GM20431 (cell line): Measurements from ENCODE around the gene COPG2.
"Not testable (repeated sequence)": the region's sequence is repeated elsewhere in the genome, so short reads cannot be mapped to it uniquely, and the experiment has no call there.

ENCODE experiments used
- in situ Hi-C: fragments of 300-500 bp; cut with MseI, MboI; formaldehyde crosslinking; loops from one replicate; pipeline ENCODE4 v1.15.0; 2020; ENCODE audit warnings: low sequenced_read_pairs; ENCODE audit not compliant: unreplicated experiment

COPG2 gene

GRCh38 chr7:130575110-130575509, 93.4 kb downstream of the COPG2 start:
- in situ Hi-C loops, result not testable (repeated sequence)

DNA sequence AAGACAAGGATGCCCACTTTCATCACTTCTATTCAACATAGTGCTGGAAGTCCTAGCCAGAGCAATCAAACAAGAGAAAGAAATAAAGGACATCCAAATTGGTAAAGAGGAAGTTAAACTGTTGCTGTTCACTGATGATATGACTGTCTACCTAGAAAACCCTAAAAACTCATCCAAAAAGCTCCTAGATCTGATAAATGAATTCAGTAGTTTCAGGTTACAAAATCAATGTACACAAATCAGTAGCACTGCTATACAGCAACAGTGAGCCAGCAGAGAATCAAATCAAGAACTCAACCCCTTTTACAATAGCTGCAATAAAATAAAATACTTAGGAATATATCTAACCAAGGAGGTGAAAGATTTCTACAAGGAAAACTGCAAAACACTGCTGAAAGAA, 98.4 kb downstream of the COPG2 start:
- in situ Hi-C loops, result not testable (repeated sequence)

DNA sequence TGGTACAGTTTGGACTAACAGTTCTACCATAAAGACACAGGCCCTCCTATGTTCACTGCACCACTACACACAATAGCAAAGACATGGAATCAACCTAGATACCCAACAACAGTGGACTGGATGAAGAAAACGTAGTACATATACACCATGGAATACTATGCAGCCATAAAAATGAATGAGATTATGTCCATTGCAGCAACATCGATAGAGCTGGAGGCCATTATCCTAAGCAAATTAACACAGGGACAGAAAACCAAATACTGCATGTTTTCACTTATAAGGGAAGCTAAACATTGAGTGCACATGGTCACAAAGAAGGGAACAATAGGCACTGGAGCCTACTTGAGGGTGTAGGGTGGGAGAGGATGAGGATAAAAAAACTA, 101.7 kb downstream of the COPG2 start:
- in situ Hi-C loops, result no loop called here

- in situ Hi-C loops, result no loop called here
These were observed 102.2 kb downstream of the COPG2 start for GRCh38 chr7:130566168-130566897.

- in situ Hi-C loops, result no loop called here
These were observed 107.6 kb downstream of the COPG2 start for GRCh38 chr7:130560972-130561371.

DNA sequence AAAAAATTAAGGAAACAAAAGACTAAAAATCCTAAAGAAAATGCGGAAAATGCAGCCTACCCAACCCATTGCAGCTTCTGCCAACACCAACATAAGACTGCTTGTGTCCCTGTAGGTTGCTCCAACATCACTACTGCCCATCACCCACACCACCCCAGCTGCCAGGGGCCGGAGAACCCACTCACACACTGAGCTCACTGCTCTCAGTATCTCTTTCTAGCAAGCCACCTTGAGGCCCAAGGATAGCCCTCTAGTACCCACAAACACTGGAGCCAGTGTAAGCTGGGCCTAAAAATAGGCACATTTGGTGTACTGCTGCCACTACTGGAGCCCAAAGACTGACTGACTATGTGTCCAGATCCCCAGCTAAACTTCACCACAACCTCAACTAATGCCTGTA, 109.4 kb downstream of the COPG2 start:
- in situ Hi-C loops, result no loop called here

DNA sequence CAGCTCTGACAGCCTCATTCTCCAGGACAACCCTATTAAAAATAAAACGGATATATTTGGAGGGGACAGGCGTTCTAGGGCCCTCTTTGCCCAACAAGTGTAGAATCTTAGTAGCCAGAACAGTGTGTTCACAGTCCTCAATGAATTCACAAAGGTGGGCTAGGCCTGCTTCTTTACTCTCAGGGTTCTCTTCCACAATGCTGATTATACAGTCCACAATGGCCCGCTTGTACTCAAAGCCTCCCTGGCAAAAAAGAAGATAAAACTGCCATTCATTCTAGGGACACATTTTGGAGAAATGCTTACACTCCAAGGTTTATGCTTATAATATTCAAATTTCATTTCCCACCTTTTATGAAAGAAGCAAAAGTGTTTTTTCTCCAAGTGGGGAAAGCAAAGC, 114.1 kb downstream of the COPG2 start:
- in situ Hi-C loops, result no loop called here

DNA sequence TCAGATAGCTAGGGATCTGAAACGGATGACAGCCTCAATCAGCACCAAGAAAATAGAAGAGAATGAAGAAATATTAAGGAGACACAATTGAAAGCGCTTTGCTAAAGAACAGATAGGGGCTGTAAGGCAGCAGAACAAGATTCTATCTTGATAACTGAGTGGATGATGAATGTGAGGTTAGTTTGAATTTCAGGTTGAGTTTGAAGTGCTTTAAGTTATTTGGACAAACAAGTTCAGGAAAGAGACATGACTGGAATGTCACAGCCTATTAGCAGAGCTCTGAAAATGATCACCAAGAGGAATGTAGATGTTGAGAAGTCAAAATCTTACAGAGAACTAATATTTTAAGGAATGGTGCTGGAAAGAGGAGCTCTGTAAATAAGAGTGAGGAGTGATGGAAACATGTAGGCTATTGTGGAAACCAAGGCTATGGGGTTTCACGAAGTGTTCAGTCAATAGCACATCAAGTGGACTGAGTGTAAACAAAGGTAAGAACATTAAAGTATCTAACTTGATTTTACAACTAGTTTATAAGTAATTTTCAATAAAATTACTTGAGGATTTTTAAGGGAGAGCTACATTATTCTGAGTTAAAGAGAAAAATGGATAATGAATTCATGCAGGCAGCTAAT, 115.0 kb downstream of the COPG2 start:
- in situ Hi-C loops, result no loop called here

- in situ Hi-C loops, result no loop called here
These were observed 124.2 kb downstream of the COPG2 start for GRCh38 chr7:130544356-130544755.

DNA sequence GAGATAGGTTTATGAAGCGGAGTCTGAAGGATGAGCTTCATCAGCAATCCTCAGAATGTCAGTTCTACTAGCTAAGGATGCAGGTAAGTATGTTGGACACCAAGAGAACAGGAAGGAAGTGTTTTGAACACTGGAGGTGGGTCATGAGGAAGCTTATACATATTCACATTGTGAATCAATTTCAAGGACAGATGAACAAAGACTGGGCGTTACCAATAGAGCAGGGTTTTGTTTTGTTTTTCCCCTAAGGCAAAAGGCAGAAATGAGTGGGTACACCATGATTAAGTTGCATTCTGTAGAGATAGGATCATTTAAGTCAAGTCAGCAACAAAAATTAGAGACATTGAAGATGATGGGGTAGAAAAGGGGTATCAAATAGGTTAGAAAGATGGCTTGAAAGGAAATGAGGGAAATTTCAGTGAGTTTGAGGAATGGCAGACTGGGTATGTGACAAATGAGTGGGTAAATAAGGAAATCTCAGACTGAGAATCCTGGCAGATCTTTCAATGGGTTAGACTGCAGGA, 125.0 kb downstream of the COPG2 start:
- in situ Hi-C loops, result no loop called here

- in situ Hi-C loops, result not testable (repeated sequence)
These were observed 126.3 kb downstream of the COPG2 start for GRCh38 chr7:130542297-130542696.

DNA sequence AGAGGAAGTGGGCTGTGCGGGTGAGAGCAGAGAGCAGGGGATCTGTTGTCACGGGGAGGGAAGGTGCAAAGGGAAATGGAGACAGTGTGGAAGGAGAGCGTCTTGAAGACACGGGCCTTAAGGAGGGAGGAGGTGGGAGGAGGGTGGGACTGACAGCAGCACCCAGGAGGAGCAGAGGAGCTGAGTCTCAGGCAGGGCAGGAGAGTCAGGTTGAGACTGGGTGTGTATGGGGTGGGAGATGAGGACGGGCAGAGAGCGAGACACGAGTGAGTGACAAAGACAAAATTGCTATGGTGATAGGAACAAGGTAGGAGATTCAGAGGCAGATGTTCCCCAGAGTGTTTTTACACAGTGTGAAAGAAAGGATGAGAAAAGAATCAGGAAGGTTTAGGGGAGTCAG, 127.3 kb downstream of the COPG2 start:
- in situ Hi-C loops, result not testable (repeated sequence)

DNA sequence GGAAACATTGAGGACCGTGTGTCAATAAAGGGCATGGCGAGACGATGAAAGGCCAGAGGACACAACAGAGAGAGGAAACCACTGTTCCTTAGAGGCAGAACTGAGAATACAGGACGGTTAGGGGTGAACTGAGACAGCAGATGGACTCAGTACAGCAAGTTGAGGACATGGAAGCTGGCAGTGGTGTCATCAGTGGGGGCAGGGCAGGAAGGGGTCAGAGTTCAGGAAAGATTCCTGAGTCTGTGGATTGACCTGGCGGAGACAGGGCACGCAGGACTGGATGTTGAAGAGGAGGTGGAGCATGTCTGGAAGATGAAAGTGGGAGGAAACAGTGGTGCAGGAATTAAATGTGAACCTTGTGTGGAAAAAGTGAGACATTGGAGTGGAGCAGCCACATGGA, 130.7 kb downstream of the COPG2 start:
- in situ Hi-C loops, result not testable (repeated sequence)

GRCh38 chr7:130529417-130529816, 139.1 kb downstream of the COPG2 start:
- in situ Hi-C loops, result no loop called here

DNA sequence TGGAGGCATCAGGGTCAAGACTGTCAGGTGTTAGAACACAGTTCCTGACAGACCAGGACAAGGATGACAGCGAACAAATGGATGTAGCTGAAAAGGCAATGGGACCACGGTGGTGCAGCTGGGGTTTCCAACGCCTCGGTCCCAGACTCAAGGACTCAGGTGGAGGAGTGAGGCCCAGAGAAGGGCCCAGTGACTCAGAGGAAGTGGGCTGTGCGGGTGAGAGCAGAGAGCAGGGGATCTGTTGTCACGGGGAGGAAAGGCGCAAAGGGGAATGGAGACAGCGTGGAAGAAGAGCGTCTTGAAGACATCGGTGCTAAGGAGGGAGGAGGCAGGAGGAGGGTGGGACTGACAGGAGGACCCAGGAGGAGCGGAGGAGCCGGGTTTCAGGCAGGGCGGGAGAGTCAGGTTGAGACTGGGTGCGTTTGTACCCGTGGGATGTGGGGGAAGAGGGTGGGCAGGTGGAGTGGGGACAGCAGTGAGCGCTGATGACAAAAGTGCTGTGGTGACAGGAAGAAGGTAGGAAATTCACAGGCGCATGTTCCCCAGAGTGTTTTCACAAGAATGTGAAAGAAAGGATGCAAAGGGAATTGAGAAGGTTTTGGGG, 140.7 kb downstream of the COPG2 start:
- in situ Hi-C loops, result not testable (repeated sequence)

GRCh38 chr7:130524628-130525027, 143.9 kb downstream of the COPG2 start:
- in situ Hi-C loops, result no loop called here

DNA sequence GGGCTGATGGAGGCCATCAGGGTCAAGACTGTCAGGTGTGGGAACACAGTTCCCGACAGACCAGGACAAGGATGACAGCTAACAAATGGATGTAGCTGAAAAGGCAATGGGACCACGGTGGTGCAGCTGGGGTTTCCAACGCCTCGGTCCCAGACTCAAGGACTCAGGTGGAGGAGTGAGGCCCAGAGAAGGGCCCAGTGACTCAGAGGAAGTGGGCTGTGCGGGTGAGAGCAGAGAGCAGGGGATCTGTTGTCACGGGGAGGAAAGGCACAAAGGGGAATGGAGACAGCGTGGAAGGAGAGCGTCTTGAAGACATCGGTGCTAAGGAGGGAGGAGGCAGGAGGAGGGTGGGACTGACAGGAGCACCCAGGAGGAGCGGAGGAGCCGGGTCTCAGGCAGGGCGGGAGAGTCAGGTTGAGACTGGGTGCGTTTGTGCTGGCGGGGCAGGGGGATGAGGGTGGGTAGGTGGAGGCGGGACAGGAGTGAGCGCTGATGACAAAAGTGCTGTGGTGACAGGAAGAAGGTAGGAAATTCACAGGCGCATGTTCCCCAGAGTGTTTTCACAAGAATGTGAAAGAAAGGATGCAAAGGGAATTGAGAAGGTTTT, 144.9 kb downstream of the COPG2 start:
- in situ Hi-C loops, result not testable (repeated sequence)

DNA sequence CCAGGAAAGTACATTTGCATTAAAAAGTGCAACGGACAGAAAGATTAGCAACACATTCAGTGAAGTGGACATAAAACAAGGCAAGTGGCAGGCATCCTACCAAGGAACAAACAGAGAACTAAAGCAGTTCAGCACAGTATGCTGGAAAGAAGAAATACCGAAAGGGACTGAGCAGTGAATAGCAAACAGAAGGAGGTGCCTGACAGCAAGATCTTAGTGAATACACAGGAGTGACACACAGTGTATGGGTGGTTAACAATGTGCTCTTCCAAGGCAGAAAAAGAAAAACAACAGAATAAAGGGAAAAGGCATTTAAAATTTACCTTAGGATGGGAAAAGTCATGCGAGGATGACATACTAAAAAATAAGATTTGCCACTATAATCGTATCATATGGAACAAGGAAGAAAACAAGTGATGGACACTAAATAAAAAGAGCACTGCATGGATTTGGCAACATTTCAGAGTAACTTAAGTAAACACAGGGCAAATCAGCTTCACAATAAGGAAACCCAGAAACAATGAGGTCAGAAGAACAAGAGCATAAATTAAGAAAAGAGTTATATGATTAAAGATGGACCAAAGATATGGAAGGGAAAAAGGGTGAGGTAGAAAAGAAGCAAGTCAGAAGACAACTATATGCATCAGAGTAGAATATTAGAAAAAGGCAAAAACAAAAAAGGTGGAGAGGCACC, 147.1 kb downstream of the COPG2 start:
- in situ Hi-C loops, result no loop called here

GRCh38 chr7:130515315-130516040, 153.1 kb downstream of the COPG2 start:
- in situ Hi-C loops, result no loop called here

DNA sequence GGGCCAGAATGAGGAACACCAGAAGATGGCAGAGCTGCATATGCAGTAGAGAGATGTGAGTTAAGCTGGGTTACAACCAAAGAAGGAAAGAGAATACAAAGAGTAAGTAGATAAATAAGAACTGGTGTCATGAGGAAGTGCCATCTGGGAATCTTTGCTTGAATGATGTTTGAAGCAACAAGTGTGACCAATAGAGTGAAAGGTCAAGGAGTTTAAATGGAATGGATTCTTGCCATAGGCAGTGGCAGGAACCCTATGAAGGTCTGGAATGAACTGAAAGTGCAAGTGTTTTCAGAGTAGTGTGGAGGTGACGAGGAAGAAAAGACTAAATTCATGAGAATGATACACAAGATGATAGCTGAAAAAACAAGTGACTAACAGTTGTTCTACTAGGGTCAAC, 155.1 kb downstream of the COPG2 start:
- in situ Hi-C loops, result no loop called here
